ENCODE measurements around the gene CAMTA1. TPM values are rescaled to one million over a fixed set of nuclear protein-coding genes. Genes with fewer than 3 reads are reported as not detected.
A peak's percentile ranks its signal among the peaks of the same experiment; 100 is the strongest.
"Not testable (repeated sequence)": the region's sequence is repeated elsewhere in the genome, so short reads cannot be mapped to it uniquely, and the experiment has no call there.

The CAMTA1 gene
- total and polyA plus RNA-seq, 2 experiments from 2014 or later, result 89.0 to 145 TPM

- Histone ChIP-seq H3K9me2 (replicated peaks; ENCODE audit: insufficient read depth) (no peaks in the 10 kb centered on the region), H3K4me3 (no peak overlapping the region), H3K4me2 (no peak overlapping the region), H3K9me3 (ENCODE audit: low read depth) (no peaks in the 10 kb centered on the region), H3K79me2 (peaks cover 90% of the 10 kb centered on the region), H3K27me3 (no peaks in the 10 kb centered on the region), H3K36me3 (replicated peaks; ENCODE audit: insufficient read depth, low read depth) (no peaks in the 10 kb centered on the region), H2AFZ (no peak overlapping the region), H3K4me1 (ENCODE audit: insufficient read depth) (no peaks in the 10 kb centered on the region), H4K20me1 (ENCODE audit: insufficient read depth, poor library complexity, severe bottlenecking) (peaks cover 7% of the 10 kb centered on the region), H3K27ac (no peak overlapping the region)
- no peak for DNase-seq (ENCODE audit: low spot score)
- WGBS (ENCODE audit: low lambda C conversion rate, missing lambda C conversion rate), result 72% methylated on average over 2 of the region's 2 CpGs
- TF ChIP-seq EZH2 (IDR thresholded peaks at IDR 0.05; ENCODE audit: borderline replicate concordance), result no peak
- no peak for TF ChIP-seq EZH2phosphoT487 (IDR thresholded peaks at IDR 0.05; ENCODE audit: low read depth, severe bottlenecking, unreplicated experiment)
- TF ChIP-seq, protein P1, sequence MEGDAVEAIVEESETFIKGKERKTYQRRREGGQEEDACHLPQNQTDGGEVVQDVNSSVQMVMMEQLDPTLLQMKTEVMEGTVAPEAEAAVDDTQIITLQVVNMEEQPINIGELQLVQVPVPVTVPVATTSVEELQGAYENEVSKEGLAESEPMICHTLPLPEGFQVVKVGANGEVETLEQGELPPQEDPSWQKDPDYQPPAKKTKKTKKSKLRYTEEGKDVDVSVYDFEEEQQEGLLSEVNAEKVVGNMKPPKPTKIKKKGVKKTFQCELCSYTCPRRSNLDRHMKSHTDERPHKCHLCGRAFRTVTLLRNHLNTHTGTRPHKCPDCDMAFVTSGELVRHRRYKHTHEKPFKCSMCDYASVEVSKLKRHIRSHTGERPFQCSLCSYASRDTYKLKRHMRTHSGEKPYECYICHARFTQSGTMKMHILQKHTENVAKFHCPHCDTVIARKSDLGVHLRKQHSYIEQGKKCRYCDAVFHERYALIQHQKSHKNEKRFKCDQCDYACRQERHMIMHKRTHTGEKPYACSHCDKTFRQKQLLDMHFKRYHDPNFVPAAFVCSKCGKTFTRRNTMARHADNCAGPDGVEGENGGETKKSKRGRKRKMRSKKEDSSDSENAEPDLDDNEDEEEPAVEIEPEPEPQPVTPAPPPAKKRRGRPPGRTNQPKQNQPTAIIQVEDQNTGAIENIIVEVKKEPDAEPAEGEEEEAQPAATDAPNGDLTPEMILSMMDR (IDR thresholded peaks at IDR 0.05; ENCODE audit: poor library complexity), result no peak
These were observed 18.1 kb downstream of the CAMTA1 start for GRCh38 chr1:6803357-6803756.

DNA sequence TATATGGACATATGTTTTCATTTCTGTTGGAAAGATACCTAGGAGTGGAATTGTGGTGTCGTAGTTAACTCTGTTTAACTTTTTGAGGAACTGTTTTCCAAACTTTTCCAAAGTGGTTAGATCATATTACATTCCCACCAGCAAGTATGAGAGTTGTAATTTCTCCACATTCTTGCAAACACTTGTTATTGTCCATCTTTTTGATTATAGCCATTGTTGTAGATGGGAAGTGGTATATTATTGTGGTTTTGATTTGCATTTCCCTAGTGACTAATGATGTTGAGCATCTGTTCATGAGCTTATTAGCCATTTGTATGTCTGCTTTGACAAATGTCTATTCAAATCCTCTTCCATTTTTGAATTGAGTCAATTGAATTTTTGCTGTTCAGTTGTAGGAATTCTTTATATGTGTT is 19.8 kb downstream of the CAMTA1 start:
- no peak overlapping the region for H3K4me2 ChIP-seq
- H3K4me1 ChIP-seq (ENCODE audit: insufficient read depth), result no peaks in the 10 kb centered on the region
- 63% methylated on average over 1 of the region's 1 CpG for WGBS (ENCODE audit: low lambda C conversion rate, missing lambda C conversion rate)
- H3K27me3 ChIP-seq, result no peaks in the 10 kb centered on the region
- H3K9me3 ChIP-seq (ENCODE audit: low read depth), result no peaks in the 10 kb centered on the region
- no peak overlapping the region for H3K4me3 ChIP-seq
- H3K79me2 ChIP-seq, result peaks cover 93% of the 10 kb centered on the region
- TF ChIP-seq, protein P1 (IDR thresholded peaks at IDR 0.05; ENCODE audit: poor library complexity), result no peak
- TF ChIP-seq EZH2phosphoT487 (IDR thresholded peaks at IDR 0.05; ENCODE audit: low read depth, severe bottlenecking, unreplicated experiment) (no peak), EZH2 (IDR thresholded peaks at IDR 0.05; ENCODE audit: borderline replicate concordance) (no peak)
- no peaks in the 10 kb centered on the region for H3K36me3 ChIP-seq (replicated peaks; ENCODE audit: insufficient read depth, low read depth)
- no peak for DNase-seq (ENCODE audit: low spot score)
- H4K20me1 ChIP-seq (ENCODE audit: insufficient read depth, poor library complexity, severe bottlenecking), result peaks cover 16% of the 10 kb centered on the region
- H3K27ac ChIP-seq, result no peak overlapping the region
- no peak overlapping the region for H2AFZ ChIP-seq
- no peaks in the 10 kb centered on the region for H3K9me2 ChIP-seq (replicated peaks; ENCODE audit: insufficient read depth)

GRCh38 chr1:6807782-6808181 is 22.5 kb downstream of the CAMTA1 start:
- Histone ChIP-seq H3K36me3 (replicated peaks; ENCODE audit: insufficient read depth, low read depth) (no peaks in the 10 kb centered on the region), H3K9me2 (replicated peaks; ENCODE audit: insufficient read depth) (no peaks in the 10 kb centered on the region), H3K27me3 (no peaks in the 10 kb centered on the region), H3K4me3 (no peak overlapping the region), H2AFZ (no peak overlapping the region), H3K27ac (peak overlapping the region; percentile 59), H4K20me1 (ENCODE audit: insufficient read depth, poor library complexity, severe bottlenecking) (peaks cover 11% of the 10 kb centered on the region), H3K4me1 (ENCODE audit: insufficient read depth) (no peaks in the 10 kb centered on the region), H3K79me2 (peaks cover 93% of the 10 kb centered on the region), H3K4me2 (peak overlapping the region; percentile 31), H3K9me3 (ENCODE audit: low read depth) (no peaks in the 10 kb centered on the region)
- DNase-seq (ENCODE audit: low spot score), result peak; percentile 47
- TF ChIP-seq, protein P1 (IDR thresholded peaks at IDR 0.05; ENCODE audit: poor library complexity), result no peak
- no peak for TF ChIP-seq EZH2phosphoT487 (IDR thresholded peaks at IDR 0.05; ENCODE audit: low read depth, severe bottlenecking, unreplicated experiment)
- TF ChIP-seq EZH2 (IDR thresholded peaks at IDR 0.05; ENCODE audit: borderline replicate concordance), result no peak
- 47% methylated on average over 3 of the region's 3 CpGs for WGBS (ENCODE audit: low lambda C conversion rate, missing lambda C conversion rate)

GRCh38 chr1:6809461-6809860 is 24.2 kb downstream of the CAMTA1 start:
- H3K4me3 ChIP-seq, result no peak overlapping the region
- no peak overlapping the region for H3K27ac ChIP-seq
- DNase-seq (ENCODE audit: low spot score), result no peak
- no peak overlapping the region for H3K4me2 ChIP-seq
- 95% methylated on average over 2 of the region's 2 CpGs for WGBS (ENCODE audit: low lambda C conversion rate, missing lambda C conversion rate)
- no peak for TF ChIP-seq EZH2phosphoT487 (IDR thresholded peaks at IDR 0.05; ENCODE audit: low read depth, severe bottlenecking, unreplicated experiment)
- TF ChIP-seq, protein P1 (IDR thresholded peaks at IDR 0.05; ENCODE audit: poor library complexity), result no peak
- no peak for TF ChIP-seq EZH2 (IDR thresholded peaks at IDR 0.05; ENCODE audit: borderline replicate concordance)
- no peaks in the 10 kb centered on the region for H3K9me2 ChIP-seq (replicated peaks; ENCODE audit: insufficient read depth)
- H3K27me3 ChIP-seq, result no peaks in the 10 kb centered on the region
- H3K79me2 ChIP-seq, result peaks cover 93% of the 10 kb centered on the region
- H2AFZ ChIP-seq, result no peak overlapping the region
- H3K9me3 ChIP-seq (ENCODE audit: low read depth), result no peaks in the 10 kb centered on the region
- no peaks in the 10 kb centered on the region for H3K4me1 ChIP-seq (ENCODE audit: insufficient read depth)
- peaks cover 11% of the 10 kb centered on the region for H4K20me1 ChIP-seq (ENCODE audit: insufficient read depth, poor library complexity, severe bottlenecking)
- H3K36me3 ChIP-seq (replicated peaks; ENCODE audit: insufficient read depth, low read depth), result no peaks in the 10 kb centered on the region

DNA sequence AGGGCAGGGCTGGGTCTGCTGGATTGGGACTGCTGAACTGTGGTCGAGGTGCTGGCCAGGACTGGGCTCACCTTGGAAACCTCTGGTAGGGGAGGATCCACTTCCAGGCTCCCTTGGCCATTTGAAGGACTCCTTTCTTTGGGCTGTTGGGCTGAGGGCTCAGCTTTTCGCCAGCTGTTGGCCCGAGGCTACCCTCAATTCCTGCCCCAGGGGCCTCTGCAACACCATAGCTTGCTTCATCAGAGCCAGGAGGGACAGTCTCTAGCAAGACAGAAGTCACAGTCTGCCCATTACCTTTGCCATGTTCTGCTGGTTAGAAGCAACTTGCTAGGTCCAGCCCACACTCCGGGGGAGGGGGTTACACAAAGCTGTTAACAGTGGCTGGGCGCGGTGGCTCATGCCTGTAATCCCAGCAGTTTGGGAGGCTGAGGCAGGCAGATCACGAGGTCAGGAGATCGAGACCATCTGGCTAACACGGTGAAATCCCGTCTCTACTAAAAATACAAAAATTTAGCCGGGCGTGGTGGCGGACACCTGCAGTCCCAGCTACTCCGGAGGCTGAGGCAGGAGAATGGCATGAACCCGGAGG is 25.0 kb downstream of the CAMTA1 start:
- not testable (repeated sequence) for H3K27me3 ChIP-seq; H3K4me3 ChIP-seq; H3K27ac ChIP-seq; H3K36me3 ChIP-seq (replicated peaks; ENCODE audit: insufficient read depth, low read depth); H3K4me2 ChIP-seq; H3K9me2 ChIP-seq (replicated peaks; ENCODE audit: insufficient read depth); DNase-seq (ENCODE audit: low spot score); H2AFZ ChIP-seq; H3K4me1 ChIP-seq (ENCODE audit: insufficient read depth); H3K9me3 ChIP-seq (ENCODE audit: low read depth)
- H4K20me1 ChIP-seq (ENCODE audit: insufficient read depth, poor library complexity, severe bottlenecking), result peaks cover 11% of the 10 kb centered on the region
- over 99% methylated on average over 15 of the region's 15 CpGs for WGBS (ENCODE audit: low lambda C conversion rate, missing lambda C conversion rate)
- peaks cover 93% of the 10 kb centered on the region for H3K79me2 ChIP-seq

Measured in hepatocyte (in vitro differentiated cells).